ENCODE data around the gene EDN3.

The EDN3 gene

GRCh38 chr20:59320426-59320825 lies 20.0 kb downstream of the EDN3 start:
- H3K27me3 ChIP-seq (ENCODE audit: low read length), result no peaks in the 10 kb centered on the region
- H3F3A ChIP-seq (ENCODE audit: insufficient read depth), result no peaks in the 10 kb centered on the region
- no peaks in the 10 kb centered on the region for H3K9me2 ChIP-seq (replicated peaks; ENCODE audit: insufficient read depth, low read length)
- H3K9ac ChIP-seq (ENCODE audit: low read length), result no peak overlapping the region
- H3K9me3 ChIP-seq (ENCODE audit: insufficient read depth, low read length), result no peaks in the 10 kb centered on the region
- no peaks in the 10 kb centered on the region for H4K20me1 ChIP-seq (ENCODE audit: low read depth, low read length)
- H3K36me3 ChIP-seq (ENCODE audit: low read length), result no peaks in the 10 kb centered on the region
- no peak overlapping the region for H3K4me3 ChIP-seq (ENCODE audit: insufficient read depth, low read length, poor library complexity, severe bottlenecking)
- TF ChIP-seq, protein P1, sequence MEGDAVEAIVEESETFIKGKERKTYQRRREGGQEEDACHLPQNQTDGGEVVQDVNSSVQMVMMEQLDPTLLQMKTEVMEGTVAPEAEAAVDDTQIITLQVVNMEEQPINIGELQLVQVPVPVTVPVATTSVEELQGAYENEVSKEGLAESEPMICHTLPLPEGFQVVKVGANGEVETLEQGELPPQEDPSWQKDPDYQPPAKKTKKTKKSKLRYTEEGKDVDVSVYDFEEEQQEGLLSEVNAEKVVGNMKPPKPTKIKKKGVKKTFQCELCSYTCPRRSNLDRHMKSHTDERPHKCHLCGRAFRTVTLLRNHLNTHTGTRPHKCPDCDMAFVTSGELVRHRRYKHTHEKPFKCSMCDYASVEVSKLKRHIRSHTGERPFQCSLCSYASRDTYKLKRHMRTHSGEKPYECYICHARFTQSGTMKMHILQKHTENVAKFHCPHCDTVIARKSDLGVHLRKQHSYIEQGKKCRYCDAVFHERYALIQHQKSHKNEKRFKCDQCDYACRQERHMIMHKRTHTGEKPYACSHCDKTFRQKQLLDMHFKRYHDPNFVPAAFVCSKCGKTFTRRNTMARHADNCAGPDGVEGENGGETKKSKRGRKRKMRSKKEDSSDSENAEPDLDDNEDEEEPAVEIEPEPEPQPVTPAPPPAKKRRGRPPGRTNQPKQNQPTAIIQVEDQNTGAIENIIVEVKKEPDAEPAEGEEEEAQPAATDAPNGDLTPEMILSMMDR (IDR thresholded peaks at IDR 0.05; ENCODE audit: insufficient read depth, low read length, poor library complexity, severe bottlenecking), result no peak
- no peak for TF ChIP-seq EZH2phosphoT487 (conservative IDR thresholded peaks at IDR 0.05; ENCODE audit: low read length)
- no peak overlapping the region for H2AFZ ChIP-seq (ENCODE audit: low read depth, low read length, severe bottlenecking)
- H3K27ac ChIP-seq (ENCODE audit: low read depth, low read length), result no peak overlapping the region
- H3K4me2 ChIP-seq (ENCODE audit: low read depth, low read length, poor library complexity, severe bottlenecking), result no peak overlapping the region
- no peaks in the 10 kb centered on the region for H3K79me2 ChIP-seq (ENCODE audit: insufficient read depth, low read length)

GRCh38 chr20:59320854-59321647 lies 20.6 kb downstream of the EDN3 start:
- no peak overlapping the region for H3K27ac ChIP-seq (ENCODE audit: low read depth, low read length)
- no peaks in the 10 kb centered on the region for H4K20me1 ChIP-seq (ENCODE audit: low read depth, low read length)
- H2AFZ ChIP-seq (ENCODE audit: low read depth, low read length, severe bottlenecking), result no peak overlapping the region
- H3K79me2 ChIP-seq (ENCODE audit: insufficient read depth, low read length), result no peaks in the 10 kb centered on the region
- H3K9ac ChIP-seq (ENCODE audit: low read length), result no peak overlapping the region
- TF ChIP-seq, protein P1 (IDR thresholded peaks at IDR 0.05; ENCODE audit: insufficient read depth, low read length, poor library complexity, severe bottlenecking), result no peak
- TF ChIP-seq EZH2phosphoT487 (conservative IDR thresholded peaks at IDR 0.05; ENCODE audit: low read length), result no peak
- no peaks in the 10 kb centered on the region for H3K9me3 ChIP-seq (ENCODE audit: insufficient read depth, low read length)
- no peaks in the 10 kb centered on the region for H3F3A ChIP-seq (ENCODE audit: insufficient read depth)
- H3K9me2 ChIP-seq (replicated peaks; ENCODE audit: insufficient read depth, low read length), result no peaks in the 10 kb centered on the region
- H3K27me3 ChIP-seq (ENCODE audit: low read length), result no peaks in the 10 kb centered on the region
- no peak overlapping the region for H3K4me3 ChIP-seq (ENCODE audit: insufficient read depth, low read length, poor library complexity, severe bottlenecking)
- no peaks in the 10 kb centered on the region for H3K36me3 ChIP-seq (ENCODE audit: low read length)
- H3K4me2 ChIP-seq (ENCODE audit: low read depth, low read length, poor library complexity, severe bottlenecking), result no peak overlapping the region

- Histone ChIP-seq H3K9me3 (ENCODE audit: insufficient read depth, low read length) (no peaks in the 10 kb centered on the region), H3F3A (ENCODE audit: insufficient read depth) (no peaks in the 10 kb centered on the region), H3K36me3 (ENCODE audit: low read length) (no peaks in the 10 kb centered on the region), H3K27ac (ENCODE audit: low read depth, low read length) (no peak overlapping the region), H3K4me3 (ENCODE audit: insufficient read depth, low read length, poor library complexity, severe bottlenecking) (no peak overlapping the region), H4K20me1 (ENCODE audit: low read depth, low read length) (no peaks in the 10 kb centered on the region), H3K9ac (ENCODE audit: low read length) (no peak overlapping the region), H3K9me2 (replicated peaks; ENCODE audit: insufficient read depth, low read length) (no peaks in the 10 kb centered on the region), H2AFZ (ENCODE audit: low read depth, low read length, severe bottlenecking) (no peak overlapping the region), H3K27me3 (ENCODE audit: low read length) (no peaks in the 10 kb centered on the region), H3K4me2 (ENCODE audit: low read depth, low read length, poor library complexity, severe bottlenecking) (no peak overlapping the region), H3K79me2 (ENCODE audit: insufficient read depth, low read length) (no peaks in the 10 kb centered on the region)
- TF ChIP-seq, protein P1 (IDR thresholded peaks at IDR 0.05; ENCODE audit: insufficient read depth, low read length, poor library complexity, severe bottlenecking), result no peak
- TF ChIP-seq EZH2phosphoT487 (conservative IDR thresholded peaks at IDR 0.05; ENCODE audit: low read length), result no peak
These were observed 21.7 kb downstream of the EDN3 start for GRCh38 chr20:59322081-59322480.
